GM18519 (cell line): Measurements from ENCODE around the gene TRIM46.
A peak's percentile ranks its signal among the peaks of the same experiment; 100 is the strongest.
"Not testable (repeated sequence)": the region's sequence is repeated elsewhere in the genome, so short reads cannot be mapped to it uniquely, and the experiment has no call there.

ENCODE experiments used
- ATAC-seq: cut with Tn5 transposase; IDR thresholded peaks from one replicate; pipeline ENCODE4 v1.9.1; 2021; ENCODE audit warnings: mild to moderate bottlenecking, moderate library complexity; ENCODE audit not compliant: unreplicated experiment, low FRiP score

Gene TRIM46

DNA sequence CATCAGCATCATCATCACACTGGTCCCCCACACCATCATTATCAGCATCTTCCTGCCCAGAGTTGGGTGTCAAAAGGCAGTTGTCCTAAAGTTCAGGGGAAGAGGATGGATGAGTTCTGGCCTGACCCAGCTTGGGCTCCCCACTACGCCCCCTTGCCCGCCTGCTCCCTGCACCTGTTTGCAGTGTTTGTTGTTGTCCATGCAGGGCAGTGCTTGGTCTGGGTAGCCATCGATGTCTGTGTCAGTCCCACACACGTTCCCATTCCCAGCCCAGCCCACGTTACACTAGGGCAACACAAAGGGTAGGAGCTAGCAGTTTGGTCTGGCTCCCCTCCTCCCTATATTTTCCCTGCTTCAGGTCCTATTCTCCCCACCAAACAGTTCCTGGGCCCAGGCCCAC lies 27.3 kb downstream of the TRIM46 start:
- no peak for ATAC-seq

DNA sequence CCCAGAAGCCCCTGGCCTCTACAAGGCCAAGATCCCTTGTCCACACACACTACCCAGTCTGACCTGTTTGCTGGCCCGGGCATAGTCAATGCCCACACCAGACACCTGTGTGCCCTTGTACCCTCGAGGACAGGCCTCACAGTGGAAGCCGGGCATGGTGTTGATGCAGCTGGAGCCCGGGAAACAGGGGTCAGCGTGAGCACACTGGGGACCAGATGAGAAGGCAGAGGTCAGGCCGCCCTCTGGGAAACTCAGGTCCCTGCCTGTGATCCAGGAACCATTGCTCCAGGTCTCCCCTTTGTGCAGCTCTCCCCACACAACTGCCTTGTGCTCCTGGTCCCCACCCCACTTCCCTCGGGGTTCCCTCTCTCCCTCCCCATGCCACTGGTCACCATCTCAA lies 28.5 kb downstream of the TRIM46 start:
- no peak for ATAC-seq

DNA sequence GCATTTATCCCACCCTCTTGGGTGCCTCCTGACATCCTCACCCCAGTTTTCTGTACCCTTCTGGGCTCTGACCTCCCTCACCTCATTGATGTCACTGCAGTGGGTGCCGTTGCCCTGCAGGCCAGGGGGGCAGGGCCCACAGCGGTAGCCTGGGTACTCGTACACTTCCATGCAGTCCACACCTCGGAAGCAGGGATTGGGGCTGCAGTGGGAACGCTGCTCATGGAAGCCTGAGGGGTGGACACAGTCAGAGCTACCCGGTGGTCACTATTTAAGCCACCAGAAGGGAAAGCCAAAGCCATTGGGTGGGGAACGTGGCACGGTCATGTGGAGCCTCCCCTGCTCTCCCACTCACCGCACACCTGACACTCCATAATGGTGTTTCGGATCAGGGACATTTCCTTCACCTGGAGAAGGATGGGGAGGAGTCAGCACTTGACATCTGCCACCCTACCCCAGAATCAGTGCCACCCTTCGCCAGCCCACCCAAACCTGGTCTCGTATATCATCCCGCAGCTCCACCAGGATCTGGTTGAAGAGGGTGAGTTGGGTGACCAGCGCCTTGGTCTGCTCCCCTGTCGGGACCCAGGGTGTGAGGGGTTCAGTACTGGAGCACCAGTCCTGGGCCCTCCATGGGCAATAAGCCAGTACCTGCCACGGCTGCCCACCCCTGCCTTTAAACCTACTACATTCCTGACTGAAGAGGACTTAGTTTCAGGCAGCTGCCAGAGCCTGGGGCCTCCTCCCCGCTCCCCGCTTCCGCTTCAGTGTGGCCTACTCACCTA lies 29.3 kb downstream of the TRIM46 start:
- ATAC-seq, result no peak

GRCh38 chr1:155205035-155205434 lies 31.4 kb downstream of the TRIM46 start:
- ATAC-seq, result no peak

DNA sequence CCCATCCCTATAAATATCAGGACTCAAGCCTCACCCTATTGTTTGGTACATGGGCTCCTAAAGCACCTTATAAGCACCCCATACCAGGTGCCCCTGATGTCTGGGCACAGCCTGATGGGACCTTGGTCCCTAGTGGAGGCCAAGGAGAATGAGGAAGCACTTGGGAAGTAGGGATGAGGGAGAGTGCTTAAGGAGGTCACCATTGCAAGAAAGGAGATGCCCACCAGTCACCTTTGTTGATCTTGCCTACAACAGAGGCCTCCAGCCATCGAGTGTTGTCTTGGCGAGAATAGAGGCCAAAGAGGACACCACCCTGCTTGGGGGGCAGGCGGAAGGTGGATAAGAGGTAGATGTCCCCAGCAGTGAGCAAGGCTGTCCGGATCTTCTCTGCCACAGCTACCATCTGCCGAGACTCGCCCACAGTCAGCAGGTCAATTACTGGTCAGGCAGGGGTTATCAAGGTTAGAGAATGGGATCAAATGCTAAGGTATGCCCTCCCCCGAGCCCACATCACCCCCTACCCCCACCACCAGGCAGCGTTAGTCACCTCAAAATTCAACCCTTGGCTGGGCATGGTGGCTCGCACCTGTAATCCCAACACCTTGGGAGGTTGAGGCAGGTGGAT lies 32.4 kb downstream of the TRIM46 start:
- ATAC-seq, result no peak

DNA sequence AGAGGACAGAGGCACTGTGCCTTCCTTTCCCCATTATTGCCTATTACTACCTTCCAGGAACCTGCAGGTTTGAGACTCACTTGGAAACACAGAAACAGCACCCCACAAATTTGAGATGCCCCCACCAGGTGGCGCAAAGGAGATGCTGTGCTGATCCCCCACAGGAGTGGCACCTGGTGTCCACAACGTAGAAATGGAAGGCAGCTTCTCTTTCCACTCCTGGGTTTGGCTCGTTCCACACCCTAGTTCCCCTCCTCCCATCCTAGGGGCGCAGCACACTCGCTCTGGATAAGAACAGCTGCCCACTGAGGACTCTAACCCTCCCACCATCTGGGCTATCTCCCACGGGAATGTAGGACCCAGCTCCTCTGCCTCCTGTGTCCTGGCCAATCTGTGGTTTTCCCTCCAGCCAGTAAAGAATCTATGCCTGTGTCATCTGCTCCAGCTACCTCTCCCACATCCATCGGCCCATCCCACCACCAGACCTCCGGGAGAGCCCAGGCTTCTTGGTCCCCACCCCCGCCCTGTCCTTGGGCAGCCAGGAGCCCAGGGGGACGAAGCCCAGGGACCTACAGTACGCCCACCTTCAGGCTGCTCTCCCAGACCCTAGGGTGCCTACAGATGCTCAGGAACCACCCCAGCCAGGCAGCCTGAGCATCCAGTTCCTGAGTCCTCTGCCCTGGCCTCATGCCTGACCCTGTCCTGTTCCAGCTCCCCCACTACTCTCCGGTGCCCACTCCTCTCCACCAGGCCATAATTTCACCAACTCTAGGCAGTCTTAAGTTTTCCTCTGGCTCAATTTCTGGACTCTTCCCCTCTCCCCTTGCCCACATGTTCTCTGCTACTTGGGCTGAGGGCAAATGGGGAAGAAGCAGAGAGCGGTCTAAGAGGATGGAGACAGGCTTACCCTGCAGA lies 33.5 kb downstream of the TRIM46 start:
- no peak for ATAC-seq

DNA sequence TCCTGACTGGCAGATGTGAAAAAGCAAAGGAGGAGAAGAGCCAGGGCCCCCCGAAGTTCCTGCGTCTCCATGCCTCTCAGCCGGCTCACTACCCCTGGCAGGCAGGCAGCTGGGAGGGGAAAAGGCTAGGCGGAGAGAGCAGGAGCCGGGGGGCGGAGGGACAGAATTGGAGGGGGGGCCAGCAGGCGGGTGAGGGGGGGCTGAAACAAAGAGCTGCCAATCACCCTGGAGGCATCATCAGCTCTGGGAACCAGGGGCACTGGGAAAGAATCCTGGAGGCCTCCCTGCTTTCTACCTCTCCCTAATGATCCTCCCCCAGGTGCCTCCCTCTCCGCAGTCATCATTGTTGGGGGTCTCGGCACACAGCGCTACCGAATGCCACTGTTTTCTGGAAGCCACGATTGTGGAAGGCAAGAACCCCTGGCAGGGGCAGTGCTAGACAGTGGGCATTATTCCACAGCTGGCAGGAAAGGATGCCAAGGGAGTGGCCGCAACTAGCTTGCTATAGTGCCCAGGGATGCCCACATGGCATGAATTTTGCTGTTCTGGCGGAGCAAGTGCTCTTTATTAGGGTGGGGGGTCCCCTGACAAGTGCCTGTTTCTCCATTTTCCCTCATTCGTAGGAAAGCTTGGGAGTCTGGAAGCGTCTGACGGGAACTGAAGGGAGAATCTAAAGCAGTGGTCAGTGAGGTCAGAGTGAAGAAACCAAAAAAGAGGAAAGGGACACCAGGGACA lies 34.3 kb downstream of the TRIM46 start, which contains the start of gene THBS3:
Gene THBS3 (minus strand): TSS at position 92 of the 735 bp plus-strand sequence. CDS start 21 bp downstream, at position 71.
- ATAC-seq, result no peak

- ATAC-seq, result peak; percentile 41
Measured at GRCh38 chr1:155208541-155209311, 35.1 kb downstream of the TRIM46 start, which contains the start of gene MTX1. MTX1 (plus strand) TSS chr1:155208695; CDS start chr1:155208805, 110 bp downstream.

DNA sequence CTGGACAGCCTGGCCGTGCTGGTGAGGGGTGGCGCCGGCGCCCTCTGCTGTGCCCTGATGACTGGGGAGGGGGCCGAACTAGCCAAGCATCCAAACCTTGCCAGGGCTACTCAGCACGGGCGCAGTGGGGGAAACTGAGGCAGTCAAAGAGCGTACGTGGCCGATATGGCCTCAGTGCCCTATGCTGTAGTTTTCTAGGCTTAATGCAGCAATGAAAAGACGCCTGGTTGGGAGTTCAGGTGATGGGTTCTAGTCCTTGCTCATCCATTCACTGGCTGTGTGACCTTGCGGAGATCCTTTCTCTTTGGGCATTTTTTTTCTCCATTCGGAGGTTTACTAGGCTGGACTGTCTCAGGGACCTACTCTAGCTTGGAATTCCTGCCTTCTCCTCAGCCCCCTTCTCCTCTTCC lies 35.7 kb downstream of the TRIM46 start:
- ATAC-seq, result no peak

DNA sequence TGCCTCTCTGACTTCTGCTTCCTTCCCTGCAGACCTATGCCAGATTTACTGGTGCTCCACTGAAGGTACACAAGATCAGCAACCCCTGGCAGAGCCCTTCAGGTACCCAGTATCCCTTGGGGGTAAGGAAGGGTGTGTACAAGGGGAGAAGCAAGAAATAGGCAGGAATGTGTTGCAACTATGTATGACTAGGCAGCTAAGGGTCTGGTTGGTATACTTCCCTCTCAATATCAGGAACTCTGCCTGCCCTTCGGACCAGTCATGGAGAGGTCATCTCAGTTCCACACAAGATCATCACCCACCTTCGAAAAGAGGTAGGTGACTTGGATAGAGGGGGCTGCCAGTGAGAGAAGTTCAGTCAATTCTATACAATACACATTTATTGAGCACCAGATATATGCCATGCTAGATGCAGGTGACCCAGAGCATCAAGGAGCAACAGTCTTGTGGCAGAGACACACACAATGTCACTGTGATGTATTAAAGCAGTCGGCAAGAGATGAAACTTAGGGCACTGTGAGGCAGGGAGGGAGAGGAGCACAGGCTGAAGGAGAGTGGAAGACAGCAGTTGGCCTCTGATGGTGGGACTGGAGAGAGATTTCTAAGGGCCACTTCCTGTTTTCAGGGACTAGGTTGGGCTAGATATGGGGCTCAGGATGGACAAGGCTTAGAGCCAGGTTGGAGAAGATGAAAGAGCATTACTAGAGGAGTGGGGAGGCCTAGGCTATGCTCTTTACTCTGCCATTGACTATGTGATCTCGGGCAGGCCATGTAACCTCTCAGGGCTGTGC lies 36.9 kb downstream of the TRIM46 start:
- no peak for ATAC-seq

GRCh38 chr1:155211381-155212050 lies 37.9 kb downstream of the TRIM46 start:
- ATAC-seq, result not testable (repeated sequence)

GRCh38 chr1:155212051-155212440 lies 38.4 kb downstream of the TRIM46 start:
- not testable (repeated sequence) for ATAC-seq

DNA sequence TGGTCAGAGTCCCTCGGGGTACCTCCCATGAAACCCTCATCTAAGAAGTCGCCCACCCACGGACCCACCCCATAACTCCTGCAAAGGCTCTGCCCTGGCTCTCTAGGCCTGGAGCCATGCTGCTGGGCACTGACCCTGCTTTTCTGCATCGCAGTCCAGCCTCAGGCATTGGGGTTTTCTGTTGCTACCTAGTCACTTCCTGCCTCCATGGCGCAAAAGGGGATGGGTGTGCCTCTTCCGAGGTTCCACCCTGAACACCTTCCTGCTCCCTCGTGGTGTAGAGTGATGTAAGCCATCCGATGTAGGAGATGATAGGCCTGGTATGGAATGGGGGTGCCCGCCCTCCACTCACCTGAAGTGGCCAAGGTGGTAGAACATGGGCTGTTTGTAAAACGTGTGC lies 41.1 kb downstream of the TRIM46 start:
- not testable (repeated sequence) for ATAC-seq

DNA sequence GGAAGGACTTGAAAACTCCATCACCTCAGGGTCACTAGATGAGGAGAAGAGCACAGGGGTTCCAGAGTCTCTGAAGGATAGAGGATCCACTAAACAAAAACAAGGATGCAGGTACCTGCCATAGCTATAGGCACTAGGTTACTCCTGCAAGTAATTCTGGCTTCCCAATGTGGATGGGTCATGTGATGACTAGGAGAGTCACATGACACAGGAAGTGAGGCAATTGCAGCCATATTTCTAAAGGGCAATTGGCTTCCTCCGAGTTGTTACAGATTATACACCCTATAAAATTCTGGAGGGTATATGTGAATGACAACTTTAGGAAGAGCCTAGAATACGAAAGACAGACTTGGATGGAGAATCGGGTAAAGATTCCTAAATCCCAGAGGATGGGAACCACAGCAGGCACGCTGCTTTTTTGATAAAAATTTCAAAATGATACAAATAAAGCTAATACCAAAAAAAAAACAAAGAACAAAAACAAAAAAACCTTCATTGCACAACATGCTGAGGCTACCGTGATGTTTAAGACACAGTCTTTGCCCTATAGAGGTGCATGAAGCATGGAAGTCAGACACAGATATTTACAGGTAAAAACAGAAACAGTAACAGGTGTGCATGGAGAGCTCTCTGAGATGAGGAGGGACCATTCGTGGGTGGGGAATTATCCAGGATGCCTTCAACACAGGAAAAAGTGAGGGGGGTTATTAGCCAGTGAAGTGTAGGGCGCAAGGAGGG lies 45.4 kb downstream of the TRIM46 start:
- ATAC-seq, result no peak

- ATAC-seq, result no peak
Measured at GRCh38 chr1:155219592-155220031, 46.0 kb downstream of the TRIM46 start.

- not testable (repeated sequence) for ATAC-seq
Measured at GRCh38 chr1:155220211-155220965, 46.7 kb downstream of the TRIM46 start.

- no peak for ATAC-seq
Measured at GRCh38 chr1:155223047-155223446, 49.4 kb downstream of the TRIM46 start.
